NCI-H1105 treated with DMSO at 0.1 percent for 48 hours (cell line): ENCODE measurements around the gene MCHR1.
A peak's percentile ranks its signal among the peaks of the same experiment; 100 is the strongest.
"Not testable (repeated sequence)": the region's sequence is repeated elsewhere in the genome, so short reads cannot be mapped to it uniquely, and the experiment has no call there.

Source experiments
- DNase-seq: peaks from one replicate; lab custom pipeline; 2025; lab: John Stamatoyannopoulos, UW

MCHR1 gene

GRCh38 chr22:40691532-40691931, 12.2 kb downstream of the MCHR1 start:
- no peak for DNase-seq

- DNase-seq, result peak; percentile 2
Observed at GRCh38 chr22:40694411-40694810, 15.1 kb downstream of the MCHR1 start.

GRCh38 chr22:40701274-40701673, 22.0 kb downstream of the MCHR1 start:
- no peak for DNase-seq

- DNase-seq, result no peak
Observed at GRCh38 chr22:40703174-40703573, 23.9 kb downstream of the MCHR1 start.

GRCh38 chr22:40703736-40704135, 24.5 kb downstream of the MCHR1 start:
- DNase-seq, result no peak

GRCh38 chr22:40705918-40706682, 26.8 kb downstream of the MCHR1 start:
- DNase-seq, result no peak

GRCh38 chr22:40707154-40707553, 27.9 kb downstream of the MCHR1 start:
- DNase-seq, result no peak

GRCh38 chr22:40708177-40708576, 28.9 kb downstream of the MCHR1 start:
- no peak for DNase-seq

GRCh38 chr22:40709752-40710413, 30.6 kb downstream of the MCHR1 start:
- no peak for DNase-seq

- DNase-seq, result no peak
Observed at GRCh38 chr22:40712311-40712710, 33.0 kb downstream of the MCHR1 start.

GRCh38 chr22:40714499-40715337, 35.4 kb downstream of the MCHR1 start:
- no peak for DNase-seq

- DNase-seq, result no peak
Observed at GRCh38 chr22:40716116-40716515, 36.8 kb downstream of the MCHR1 start.

GRCh38 chr22:40717657-40718056, 38.4 kb downstream of the MCHR1 start:
- DNase-seq, result not testable (repeated sequence)

- DNase-seq, result no peak
Observed at GRCh38 chr22:40718250-40719204, 39.2 kb downstream of the MCHR1 start.

GRCh38 chr22:40719599-40719998, 40.3 kb downstream of the MCHR1 start:
- no peak for DNase-seq

GRCh38 chr22:40720156-40720537, 40.9 kb downstream of the MCHR1 start:
- not testable (repeated sequence) for DNase-seq

GRCh38 chr22:40720538-40721256, 41.4 kb downstream of the MCHR1 start:
- DNase-seq, result no peak

GRCh38 chr22:40721266-40721665, 42.0 kb downstream of the MCHR1 start:
- DNase-seq, result peak; percentile 14

GRCh38 chr22:40723396-40723933, 44.2 kb downstream of the MCHR1 start:
- no peak for DNase-seq

- DNase-seq, result no peak
Observed at GRCh38 chr22:40726514-40726913, 47.2 kb downstream of the MCHR1 start.
